ENCODE measurements around the gene DLG2.
"Not testable (repeated sequence)": the region's sequence is repeated elsewhere in the genome, so short reads cannot be mapped to it uniquely, and the experiment has no call there.

The DLG2 gene

DNA sequence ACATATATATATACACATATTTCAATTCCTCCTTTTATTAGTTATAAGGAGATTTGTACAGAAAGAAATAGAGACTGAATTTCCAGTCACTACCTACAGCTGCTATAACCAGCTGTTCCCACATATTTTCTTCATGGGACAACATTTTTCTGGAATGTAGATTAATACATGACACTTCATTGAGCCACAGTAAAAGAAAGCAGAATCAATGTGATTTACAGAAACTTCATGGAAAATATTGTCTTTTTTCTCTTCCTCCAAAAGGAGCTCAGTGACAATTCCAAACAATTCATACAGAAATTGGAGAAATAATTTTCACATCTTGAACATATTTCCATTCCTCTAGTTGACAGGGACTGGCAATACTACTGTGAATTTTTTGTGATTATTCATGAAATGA, 249.2 kb downstream of the DLG2 start:
- Histone ChIP-seq H3K36me3 (replicated peaks; ENCODE audit: low read depth, low read length) (no peaks in the 10 kb centered on the region), H3K27ac (ENCODE audit: low read length) (no peak overlapping the region), H3K4me3 (ENCODE audit: low read length) (no peak overlapping the region), H2AFZ (ENCODE audit: low read depth, low read length) (no peak overlapping the region), H3K9me3 (ENCODE audit: insufficient read depth, low read length) (peaks cover 9% of the 10 kb centered on the region), H3K4me1 (ENCODE audit: low read length) (no peaks in the 10 kb centered on the region), H4K20me1 (ENCODE audit: insufficient read depth, low read length) (no peaks in the 10 kb centered on the region), H3K9ac (ENCODE audit: low read length) (no peak overlapping the region), H3K4me2 (ENCODE audit: low read length) (no peak overlapping the region), H3K27me3 (ENCODE audit: low read depth, low read length) (no peaks in the 10 kb centered on the region), H3K79me2 (ENCODE audit: low read length) (no peaks in the 10 kb centered on the region)
- TF ChIP-seq, protein P1, sequence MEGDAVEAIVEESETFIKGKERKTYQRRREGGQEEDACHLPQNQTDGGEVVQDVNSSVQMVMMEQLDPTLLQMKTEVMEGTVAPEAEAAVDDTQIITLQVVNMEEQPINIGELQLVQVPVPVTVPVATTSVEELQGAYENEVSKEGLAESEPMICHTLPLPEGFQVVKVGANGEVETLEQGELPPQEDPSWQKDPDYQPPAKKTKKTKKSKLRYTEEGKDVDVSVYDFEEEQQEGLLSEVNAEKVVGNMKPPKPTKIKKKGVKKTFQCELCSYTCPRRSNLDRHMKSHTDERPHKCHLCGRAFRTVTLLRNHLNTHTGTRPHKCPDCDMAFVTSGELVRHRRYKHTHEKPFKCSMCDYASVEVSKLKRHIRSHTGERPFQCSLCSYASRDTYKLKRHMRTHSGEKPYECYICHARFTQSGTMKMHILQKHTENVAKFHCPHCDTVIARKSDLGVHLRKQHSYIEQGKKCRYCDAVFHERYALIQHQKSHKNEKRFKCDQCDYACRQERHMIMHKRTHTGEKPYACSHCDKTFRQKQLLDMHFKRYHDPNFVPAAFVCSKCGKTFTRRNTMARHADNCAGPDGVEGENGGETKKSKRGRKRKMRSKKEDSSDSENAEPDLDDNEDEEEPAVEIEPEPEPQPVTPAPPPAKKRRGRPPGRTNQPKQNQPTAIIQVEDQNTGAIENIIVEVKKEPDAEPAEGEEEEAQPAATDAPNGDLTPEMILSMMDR (IDR thresholded peaks at IDR 0.05; ENCODE audit: low read depth, low read length) = no peak
- no peak for TF ChIP-seq EZH2phosphoT487 (IDR thresholded peaks at IDR 0.05; ENCODE audit: low read depth)

DNA sequence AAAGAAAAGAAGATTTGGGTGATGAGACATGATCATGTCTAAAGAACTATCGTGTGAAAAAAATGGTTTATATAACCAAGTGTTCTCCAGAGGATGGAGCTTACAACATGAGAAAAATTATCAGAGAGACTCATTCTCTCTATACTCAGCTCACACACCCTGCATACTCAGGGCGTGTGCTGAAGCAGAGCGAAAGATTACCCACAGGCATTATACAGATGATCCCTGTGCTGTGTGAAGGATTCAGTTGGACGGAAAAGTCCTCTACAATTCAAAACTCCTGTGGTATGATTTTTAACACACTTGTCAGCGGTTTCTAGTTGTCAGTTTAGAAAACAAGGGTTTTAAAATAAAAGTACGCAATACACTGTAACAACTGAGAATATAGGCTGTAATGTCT, 267.3 kb downstream of the DLG2 start:
- H4K20me1 ChIP-seq (ENCODE audit: insufficient read depth, low read length) = no peaks in the 10 kb centered on the region
- no peak overlapping the region for H3K9ac ChIP-seq (ENCODE audit: low read length)
- no peaks in the 10 kb centered on the region for H3K79me2 ChIP-seq (ENCODE audit: low read length)
- no peaks in the 10 kb centered on the region for H3K36me3 ChIP-seq (replicated peaks; ENCODE audit: low read depth, low read length)
- no peak overlapping the region for H2AFZ ChIP-seq (ENCODE audit: low read depth, low read length)
- no peak overlapping the region for H3K4me2 ChIP-seq (ENCODE audit: low read length)
- H3K27me3 ChIP-seq (ENCODE audit: low read depth, low read length) = no peaks in the 10 kb centered on the region
- no peaks in the 10 kb centered on the region for H3K9me3 ChIP-seq (ENCODE audit: insufficient read depth, low read length)
- TF ChIP-seq EZH2phosphoT487 (IDR thresholded peaks at IDR 0.05; ENCODE audit: low read depth) = no peak
- TF ChIP-seq, protein P1 (IDR thresholded peaks at IDR 0.05; ENCODE audit: low read depth, low read length) = no peak
- no peak overlapping the region for H3K4me3 ChIP-seq (ENCODE audit: low read length)
- no peaks in the 10 kb centered on the region for H3K4me1 ChIP-seq (ENCODE audit: low read length)
- no peak overlapping the region for H3K27ac ChIP-seq (ENCODE audit: low read length)

DNA sequence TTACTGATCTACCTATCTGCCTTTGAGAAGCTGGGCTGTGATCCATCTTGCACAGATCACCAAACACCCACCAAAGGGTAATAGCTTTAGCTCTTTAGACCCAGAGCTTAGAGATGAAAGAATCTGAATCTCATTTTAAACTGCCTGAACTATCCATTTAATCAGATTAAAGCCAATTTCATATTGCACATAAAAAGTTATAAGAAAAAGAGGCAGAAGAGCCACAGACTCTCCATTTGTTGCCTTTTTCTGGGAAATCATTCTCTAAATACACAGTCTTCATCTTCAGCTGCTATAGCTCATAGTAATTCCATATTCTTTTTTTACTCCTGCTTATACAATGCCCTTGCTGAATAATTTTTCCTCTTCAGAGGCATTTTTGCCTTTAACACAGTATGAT, 271.2 kb downstream of the DLG2 start:
- no peaks in the 10 kb centered on the region for H3K27me3 ChIP-seq (ENCODE audit: low read depth, low read length)
- TF ChIP-seq, protein P1 (IDR thresholded peaks at IDR 0.05; ENCODE audit: low read depth, low read length) = no peak
- no peak for TF ChIP-seq EZH2phosphoT487 (IDR thresholded peaks at IDR 0.05; ENCODE audit: low read depth)
- no peak overlapping the region for H3K9ac ChIP-seq (ENCODE audit: low read length)
- H3K9me3 ChIP-seq (ENCODE audit: insufficient read depth, low read length) = no peaks in the 10 kb centered on the region
- no peak overlapping the region for H3K27ac ChIP-seq (ENCODE audit: low read length)
- no peak overlapping the region for H3K4me3 ChIP-seq (ENCODE audit: low read length)
- H3K4me1 ChIP-seq (ENCODE audit: low read length) = no peaks in the 10 kb centered on the region
- no peaks in the 10 kb centered on the region for H3K79me2 ChIP-seq (ENCODE audit: low read length)
- no peaks in the 10 kb centered on the region for H4K20me1 ChIP-seq (ENCODE audit: insufficient read depth, low read length)
- no peaks in the 10 kb centered on the region for H3K36me3 ChIP-seq (replicated peaks; ENCODE audit: low read depth, low read length)
- H3K4me2 ChIP-seq (ENCODE audit: low read length) = no peak overlapping the region
- H2AFZ ChIP-seq (ENCODE audit: low read depth, low read length) = no peak overlapping the region

DNA sequence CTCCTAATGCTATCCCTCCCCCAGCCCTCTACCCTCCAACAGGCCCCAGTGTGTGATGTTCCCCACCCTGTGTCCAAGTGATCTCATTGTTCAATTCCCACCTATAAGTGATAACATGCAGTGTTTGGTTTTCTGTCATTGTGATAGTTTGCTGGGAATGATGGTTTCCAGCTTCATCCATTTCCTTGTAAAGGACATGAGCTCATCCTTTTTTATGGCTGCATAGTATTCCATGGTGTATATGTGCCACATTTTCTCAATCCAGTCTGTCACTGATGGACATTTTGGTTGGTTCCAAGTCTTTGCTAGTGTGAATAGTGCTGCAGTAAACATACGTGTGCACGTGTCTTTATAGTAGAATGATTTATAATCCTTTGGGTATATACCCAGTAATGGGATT, 277.6 kb downstream of the DLG2 start:
- not testable (repeated sequence) for H2AFZ ChIP-seq (ENCODE audit: low read depth, low read length); H3K36me3 ChIP-seq (replicated peaks; ENCODE audit: low read depth, low read length); H3K4me1 ChIP-seq (ENCODE audit: low read length); H4K20me1 ChIP-seq (ENCODE audit: insufficient read depth, low read length); H3K9ac ChIP-seq (ENCODE audit: low read length); H3K4me3 ChIP-seq (ENCODE audit: low read length); H3K27me3 ChIP-seq (ENCODE audit: low read depth, low read length); H3K4me2 ChIP-seq (ENCODE audit: low read length); H3K27ac ChIP-seq (ENCODE audit: low read length); H3K9me3 ChIP-seq (ENCODE audit: insufficient read depth, low read length); H3K79me2 ChIP-seq (ENCODE audit: low read length)

DNA sequence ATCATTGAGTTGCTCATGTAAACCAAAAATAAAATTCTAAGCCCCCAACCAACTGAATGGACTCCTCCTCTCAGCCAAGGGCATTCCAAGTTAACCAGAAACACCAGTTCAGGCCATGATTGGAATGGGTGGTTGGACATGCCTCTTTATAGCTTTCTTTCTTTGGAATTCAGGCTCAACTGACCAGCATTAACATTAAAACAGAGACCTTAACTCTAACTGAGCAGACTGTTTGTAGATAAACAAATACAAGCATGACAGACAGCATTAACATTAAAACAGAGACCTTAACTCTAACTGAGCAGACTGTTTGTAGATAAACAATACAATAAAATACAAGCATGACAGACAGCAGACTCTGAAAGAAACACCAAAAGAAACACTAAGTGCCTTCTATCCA, 278.2 kb downstream of the DLG2 start:
- Histone ChIP-seq H3K9ac (ENCODE audit: low read length) (no peak overlapping the region), H3K27me3 (ENCODE audit: low read depth, low read length) (no peaks in the 10 kb centered on the region), H3K79me2 (ENCODE audit: low read length) (no peaks in the 10 kb centered on the region), H2AFZ (ENCODE audit: low read depth, low read length) (no peak overlapping the region), H3K4me1 (ENCODE audit: low read length) (no peaks in the 10 kb centered on the region), H3K27ac (ENCODE audit: low read length) (no peak overlapping the region), H3K9me3 (ENCODE audit: insufficient read depth, low read length) (no peaks in the 10 kb centered on the region), H4K20me1 (ENCODE audit: insufficient read depth, low read length) (no peaks in the 10 kb centered on the region), H3K4me3 (ENCODE audit: low read length) (no peak overlapping the region), H3K36me3 (replicated peaks; ENCODE audit: low read depth, low read length) (no peaks in the 10 kb centered on the region), H3K4me2 (ENCODE audit: low read length) (no peak overlapping the region)
- TF ChIP-seq, protein P1 (IDR thresholded peaks at IDR 0.05; ENCODE audit: low read depth, low read length) = no peak
- TF ChIP-seq EZH2phosphoT487 (IDR thresholded peaks at IDR 0.05; ENCODE audit: low read depth) = no peak
